ENCODE results near the gene ETFDH.
"Not testable (repeated sequence)": the region's sequence is repeated elsewhere in the genome, so short reads cannot be mapped to it uniquely, and the experiment has no call there.

Gene ETFDH

DNA sequence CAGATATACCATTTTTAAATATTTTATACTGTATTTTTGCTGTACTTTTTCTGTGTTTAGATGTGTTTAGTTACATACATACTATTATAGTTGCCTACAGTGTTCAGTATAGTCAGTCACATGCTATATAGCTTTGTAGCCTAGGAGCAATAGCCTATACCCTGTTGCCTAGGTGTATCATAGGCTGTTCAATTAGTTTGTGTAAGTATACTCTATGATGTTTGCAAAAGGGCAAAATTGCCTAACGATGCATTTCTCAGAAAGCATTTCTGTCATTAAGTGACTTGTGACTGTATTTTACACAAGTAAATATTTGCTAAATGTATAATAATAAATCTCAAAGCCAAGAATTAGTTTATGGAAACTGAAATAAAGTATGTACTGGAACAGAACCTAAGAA, 9.5 kb downstream of the ETFDH start:
- no peak for DNase-seq

DNA sequence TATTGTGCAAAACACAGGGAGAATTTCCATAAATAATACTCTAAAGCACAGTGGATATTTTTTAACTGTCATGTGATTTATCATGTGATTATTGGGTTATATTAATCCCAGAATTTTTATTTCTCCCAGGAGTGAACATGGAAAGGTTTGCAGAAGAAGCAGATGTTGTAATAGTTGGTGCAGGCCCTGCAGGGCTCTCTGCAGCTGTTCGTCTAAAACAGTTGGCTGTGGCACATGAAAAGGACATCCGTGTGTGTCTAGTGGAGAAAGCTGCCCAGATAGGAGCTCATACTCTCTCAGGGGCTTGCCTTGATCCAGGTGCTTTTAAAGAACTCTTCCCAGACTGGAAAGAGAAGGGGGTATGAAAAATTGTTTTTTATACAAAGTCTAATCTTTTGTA, 10.0 kb downstream of the ETFDH start:
- DNase-seq, result no peak

- no peak for DNase-seq
Observed at GRCh38 chr4:158688813-158689212, 16.7 kb downstream of the ETFDH start.

- DNase-seq, result no peak
Observed at GRCh38 chr4:158704274-158704673, 32.2 kb downstream of the ETFDH start.

- DNase-seq, result no peak
Observed at GRCh38 chr4:158710814-158711213, 38.7 kb downstream of the ETFDH start.

DNA sequence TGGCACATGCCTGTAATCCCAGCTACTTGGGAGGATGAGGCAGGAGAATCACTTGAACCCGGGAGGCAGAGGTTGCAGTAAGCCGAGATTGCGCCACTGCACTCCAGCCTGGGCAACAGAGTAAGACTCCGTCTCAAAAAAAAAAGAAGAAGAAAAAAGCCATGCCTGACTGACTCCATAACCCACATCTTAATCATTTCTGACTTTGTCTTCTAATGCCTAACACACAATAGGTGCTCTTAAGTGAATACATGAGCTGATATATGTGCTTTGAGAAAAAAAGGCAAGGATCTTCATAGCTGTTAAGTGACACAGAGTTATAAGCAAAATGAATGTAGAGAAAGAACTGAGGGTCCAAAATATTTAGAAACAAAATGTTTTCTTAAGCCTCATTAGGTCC, 40.5 kb downstream of the ETFDH start:
- not testable (repeated sequence) for DNase-seq

GRCh38 chr4:158714937-158715336, 42.8 kb downstream of the ETFDH start:
- DNase-seq, result no peak

DNA sequence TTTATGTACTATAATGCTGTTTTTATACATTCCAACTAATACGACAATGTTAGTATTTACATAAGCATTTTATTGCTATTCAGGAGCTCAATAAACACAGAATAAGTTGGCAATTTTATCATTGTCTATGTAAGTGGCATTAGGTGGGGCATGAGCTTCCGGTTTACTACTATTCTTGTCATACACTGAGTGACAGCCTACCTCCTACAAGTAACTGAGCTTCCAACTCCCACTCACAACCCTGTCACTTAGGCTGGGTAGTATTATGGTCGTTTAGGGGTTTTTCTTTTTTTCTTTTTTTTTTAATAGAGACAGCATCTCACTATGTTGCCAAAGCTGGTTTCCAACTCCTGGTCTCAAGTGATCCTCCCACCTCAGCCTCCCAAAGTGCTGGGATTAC, 43.7 kb downstream of the ETFDH start:
- DNase-seq, result no peak

DNA sequence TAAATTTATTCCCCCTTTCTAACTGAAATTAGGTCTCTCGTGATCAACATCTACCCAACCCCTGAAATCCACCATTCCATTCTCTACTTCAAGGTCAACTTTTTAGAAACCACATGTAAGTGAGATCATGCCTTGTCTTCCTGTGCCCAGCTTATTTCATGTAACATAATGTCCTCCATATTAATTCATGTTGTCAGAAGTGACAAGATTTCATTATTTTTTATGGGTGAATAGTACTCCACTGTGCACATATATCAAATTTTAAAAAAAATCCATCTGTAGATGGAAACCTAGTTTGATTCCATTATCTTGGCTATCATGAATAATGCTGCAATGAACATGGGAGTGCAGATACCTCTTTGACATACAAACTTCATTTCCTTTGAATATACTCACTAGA, 49.6 kb downstream of the ETFDH start:
- DNase-seq, result no peak

DNA sequence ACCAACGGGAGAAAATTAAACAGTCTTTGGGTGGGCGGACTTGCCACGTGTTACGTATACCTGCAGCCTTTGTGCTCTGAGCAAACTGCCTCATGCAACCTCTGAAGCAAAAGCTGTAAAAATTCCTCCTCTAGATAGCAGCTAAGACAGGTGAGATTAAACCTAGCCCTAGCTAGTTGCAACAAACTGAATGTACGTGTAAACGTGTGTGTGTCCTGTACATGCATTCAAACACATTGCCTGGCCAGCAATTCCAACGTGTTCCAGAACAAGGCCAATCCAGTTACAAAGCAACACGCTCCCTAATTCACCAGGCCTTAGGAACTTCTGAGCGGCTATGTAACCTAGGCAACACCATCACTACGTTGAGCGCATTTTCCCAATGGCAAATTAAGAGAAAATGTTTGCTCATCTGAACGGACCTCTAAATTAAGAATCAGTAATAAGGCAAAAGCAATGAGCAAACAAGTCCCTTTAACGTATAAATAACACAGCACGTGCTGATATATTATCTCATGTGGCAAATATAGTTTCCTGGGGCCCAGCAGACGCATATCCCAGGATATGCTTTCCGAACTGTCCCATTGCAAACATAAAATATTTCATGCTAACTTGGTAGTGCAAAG, 50.3 kb downstream of the ETFDH start:
- no peak for DNase-seq

- DNase-seq, result peak; percentile 83
Observed at GRCh38 chr4:158722917-158723793, 51.1 kb downstream of the ETFDH start, which contains the start of gene PPID. TSS of gene PPID (minus strand) at chr4:158723396. CDS start at chr4:158723288, 108 bp downstream.

- DNase-seq, result no peak
Observed at GRCh38 chr4:158724637-158725036, 52.5 kb downstream of the ETFDH start.

GRCh38 chr4:158726633-158727032, 54.5 kb downstream of the ETFDH start:
- DNase-seq, result no peak

GRCh38 chr4:158728236-158728635, 56.1 kb downstream of the ETFDH start:
- DNase-seq, result no peak

GRCh38 chr4:158729716-158730559, 57.8 kb downstream of the ETFDH start:
- DNase-seq, result peak; percentile 43

GRCh38 chr4:158738866-158739265, 66.8 kb downstream of the ETFDH start:
- DNase-seq, result no peak

DNA sequence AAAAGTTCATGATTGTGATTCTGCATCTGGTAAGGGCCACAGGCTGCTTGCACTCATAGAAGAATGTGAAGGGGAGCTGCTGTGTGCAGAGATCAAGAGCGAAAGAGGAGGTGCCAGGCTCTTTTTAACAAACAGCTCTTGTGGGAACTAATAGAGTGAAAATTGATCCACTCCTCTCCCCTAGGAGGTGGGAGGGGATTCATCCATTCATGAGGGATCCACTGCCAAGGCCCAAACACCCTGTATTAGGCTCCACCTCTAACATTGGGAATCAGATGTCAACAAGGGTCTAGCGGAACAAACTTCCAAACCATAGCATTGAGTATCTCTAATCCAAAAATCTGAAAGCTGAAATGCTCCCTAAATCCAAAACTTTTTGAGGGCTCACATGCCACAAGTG, 67.5 kb downstream of the ETFDH start:
- DNase-seq, result no peak

- DNase-seq, result no peak
Observed at GRCh38 chr4:158741326-158742021, 69.4 kb downstream of the ETFDH start.

DNA sequence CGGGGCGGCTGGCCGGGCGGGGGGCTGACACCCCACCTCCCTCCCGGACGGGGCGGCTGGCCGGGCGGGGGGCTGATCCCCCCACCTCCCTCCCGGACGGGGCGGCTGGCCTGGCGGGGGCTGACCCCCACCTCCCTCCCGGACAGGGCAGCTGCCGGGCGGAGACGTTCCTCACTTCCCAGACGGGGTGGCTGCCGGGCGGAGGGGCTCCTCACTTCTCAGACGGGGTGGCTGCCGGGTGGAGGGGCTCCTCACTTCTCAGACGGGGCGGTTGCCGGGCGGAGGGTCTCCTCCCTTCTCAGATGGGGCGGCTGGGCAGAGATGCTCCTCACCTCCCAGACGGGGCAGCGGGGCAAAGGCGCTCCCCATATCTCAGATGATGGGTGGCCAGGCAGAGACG, 74.4 kb downstream of the ETFDH start:
- not testable (repeated sequence) for DNase-seq

DNA sequence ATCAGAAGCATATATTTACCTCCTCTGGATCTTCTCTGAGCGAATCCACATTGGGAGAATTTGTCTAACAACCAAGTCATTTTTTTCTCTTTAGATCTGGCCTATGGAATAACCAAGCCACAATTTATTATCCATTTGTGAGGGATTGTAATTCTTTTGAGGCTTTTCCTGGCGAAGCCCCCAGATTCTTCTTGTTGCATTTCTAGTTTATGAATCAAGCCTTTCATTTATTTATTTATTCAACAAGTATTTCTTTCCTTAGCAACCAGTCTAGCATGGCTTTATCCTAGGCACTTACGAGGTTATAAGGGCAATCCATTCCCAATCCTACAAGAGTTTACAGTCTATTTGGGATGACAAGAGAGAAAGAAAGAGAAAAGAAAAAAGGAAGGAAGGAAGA, 78.3 kb downstream of the ETFDH start:
- DNase-seq, result no peak

DNA sequence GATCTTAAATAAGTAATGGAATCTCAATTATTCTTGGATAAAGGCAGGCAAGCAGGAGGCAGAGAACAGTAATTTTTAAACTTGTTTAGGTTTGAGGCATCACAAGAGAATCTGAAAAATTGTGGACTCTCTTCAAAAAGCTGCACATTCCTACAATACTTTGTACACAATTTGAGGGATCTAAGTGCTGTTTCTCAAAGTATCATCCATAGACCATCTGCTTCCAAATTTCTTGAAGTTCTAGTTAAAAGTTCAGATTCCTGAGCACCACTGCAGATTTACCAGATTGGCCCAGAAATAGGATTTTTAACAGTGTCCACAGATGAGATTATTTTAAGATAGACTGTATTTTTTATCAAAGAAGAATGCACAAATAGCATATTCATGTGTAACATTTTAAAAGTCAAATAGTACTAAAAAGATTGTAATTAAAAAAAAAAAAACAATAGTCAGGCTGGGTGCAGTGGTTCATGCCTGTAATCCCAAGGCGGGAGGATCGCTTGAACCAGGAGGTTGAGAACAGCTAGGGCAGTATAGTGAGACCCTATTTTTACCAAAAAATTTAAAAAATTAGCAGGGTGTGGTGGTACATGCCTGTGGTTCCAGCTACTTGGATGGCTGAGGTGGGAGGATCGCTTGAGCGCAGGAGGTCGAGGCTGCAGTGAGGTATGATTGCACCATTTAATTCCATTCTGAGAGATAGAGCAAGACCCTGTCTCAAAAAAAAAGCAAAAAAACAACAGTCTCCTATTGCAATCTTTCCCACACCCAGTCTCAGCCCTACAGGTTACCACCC, 82.5 kb downstream of the ETFDH start:
- DNase-seq, result no peak

GRCh38 chr4:158755819-158756218, 83.7 kb downstream of the ETFDH start:
- DNase-seq, result not testable (repeated sequence)

All from stimulated activated CD4-positive, alpha-beta T cell treated with anti-CD3 and anti-CD28 coated beads, Interleukin-4, amount 100 ng/mL, for 1 hour (primary cell).